Right cardiac atrium (tissue), 5 donors: ENCODE results near the gene RNF182. TPM values are rescaled to one million over a fixed set of nuclear protein-coding genes. Genes with fewer than 3 reads are reported as not detected.

Experiments used
- ATAC-seq, 2 donors: fragments of 200-7000 bp; cut with Tn5 transposase; one replicate each; pipeline versions ENCODE4 v1.8.0 to v1.9.1; 2020; ENCODE audit warnings: moderate library complexity in 2 of 2, mild to moderate bottlenecking in 1 of 2
- DNase-seq, 3 donors: peaks; one replicate each; pipeline ENCODE4 v3.0.0-alpha.2; 2020
- H3K27ac ChIP-seq: one replicate; pipeline ENCODE4 v1.5.1; 2013; ENCODE audit warnings: mild to moderate bottlenecking, low read length, control low read depth, moderate library complexity
- H3K27me3 ChIP-seq: one replicate; pipeline ENCODE4 v1.6.1; 2013; ENCODE audit not compliant: control insufficient read depth, insufficient read depth
- H3K4me1 ChIP-seq: one replicate; pipeline ENCODE4 v1.6.1; 2013; ENCODE audit warnings: low read length; ENCODE audit not compliant: control insufficient read depth, insufficient read depth
- H3K4me3 ChIP-seq: one replicate; pipeline ENCODE4 v1.5.1; 2013; ENCODE audit warnings: low read length, control low read depth
- H3K9me3 ChIP-seq: one replicate; pipeline ENCODE4 v1.6.1; 2013; ENCODE audit warnings: low read length; ENCODE audit not compliant: control insufficient read depth
- WGBS: extraction: QIAGEN DNeasy Blood & Tissue Kit; methylation state at CpG from one replicate; pipeline ENCODE4 v1.1.7; 2013; 5-methylcytosine and 5-hydroxymethylcytosine counted together
- intact Hi-C, 4 donors: fragments of 100-400 bp; cut with DNase I; formaldehyde crosslinking; loops; one replicate each; pipeline versions ENCODE4 v1.11.0 to v1.14.0; 2022 to 2023
- polyA plus RNA-seq: library from polyadenylated mRNA; stranded (reverse); fragments of 200-250 nt; gene quantifications from one replicate; pipeline ENCODE4 v1.2.3, GENCODE V29; 2013
- total RNA-seq, 4 donors: library from RNA; stranded (reverse); fragmentation: NEBNext Ultra II Directional; extraction: Animal tissue kit (Norgen Biotek cat#: 25700); gene quantifications; one replicate each; pipeline ENCODE4 v1.2.1, GENCODE V29; 2021
- donor health status: healthy with polysubstance abuse.
- donor health status: DM: no; HTN: yes; CAD: no.
- donor health status: DM: no; HTN: no; CAD: no.
- donor health status: DM: no; HTN: yes; CAD: no; lungs with severe emphysema.
- donor health status: DM: yes; HTN: yes; CAD: no.

The RNF182 gene
- total and polyA plus RNA-seq, 5 donors: 0.44 to 1.2 (median 0.52) TPM; not detected in 1

DNA sequence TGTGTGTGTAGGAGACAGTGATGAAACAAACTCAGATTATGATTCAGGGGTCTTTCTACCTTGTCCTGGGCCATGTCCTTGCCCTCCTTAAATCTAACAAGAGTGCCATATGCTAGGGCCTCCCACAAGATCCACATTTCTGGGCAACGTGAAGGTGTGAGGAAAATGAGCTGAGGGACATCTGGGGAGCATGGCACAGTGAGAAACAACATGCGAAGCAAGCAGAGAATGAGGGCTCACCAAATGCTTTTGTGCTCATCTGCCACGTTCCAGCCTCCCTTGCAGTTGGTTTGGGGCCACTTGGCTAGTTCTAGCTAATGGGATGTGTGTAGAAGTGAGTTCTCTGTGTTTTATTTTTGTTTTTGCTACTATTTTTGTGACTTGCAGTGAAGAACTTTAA lies 21.4 kb upstream of the RNF182 start:
- H3K4me3 ChIP-seq: no peak overlapping the region
- H3K9me3 ChIP-seq: no peaks in the 10 kb centered on the region
- H3K4me1 ChIP-seq: no peaks in the 10 kb centered on the region
- H3K27me3 ChIP-seq: no peaks in the 10 kb centered on the region
- no peak for ATAC-seq
- WGBS: 74% methylated on average over 3 of the region's 3 CpGs
- no peak for DNase-seq
- intact Hi-C loops: no loop called here
- no peak overlapping the region for H3K27ac ChIP-seq

- ATAC-seq (no peak), DNase-seq (no peak)
- no peaks in the 10 kb centered on the region for H3K4me1 ChIP-seq
- intact Hi-C loops: loop anchor here in 3 of 4 donors (5.0 kb wide), 3 partner anchors 140 to 240 kb away; no protein-coding TSS in a partner anchor
- H3K27ac ChIP-seq: no peak overlapping the region
- no peak overlapping the region for H3K4me3 ChIP-seq
- 76% methylated on average over 2 of the region's 2 CpGs for WGBS
- no peaks in the 10 kb centered on the region for H3K27me3 ChIP-seq
- no peaks in the 10 kb centered on the region for H3K9me3 ChIP-seq
These were observed 17.8 kb upstream of the RNF182 start for GRCh38 chr6:13907001-13907350.

DNA sequence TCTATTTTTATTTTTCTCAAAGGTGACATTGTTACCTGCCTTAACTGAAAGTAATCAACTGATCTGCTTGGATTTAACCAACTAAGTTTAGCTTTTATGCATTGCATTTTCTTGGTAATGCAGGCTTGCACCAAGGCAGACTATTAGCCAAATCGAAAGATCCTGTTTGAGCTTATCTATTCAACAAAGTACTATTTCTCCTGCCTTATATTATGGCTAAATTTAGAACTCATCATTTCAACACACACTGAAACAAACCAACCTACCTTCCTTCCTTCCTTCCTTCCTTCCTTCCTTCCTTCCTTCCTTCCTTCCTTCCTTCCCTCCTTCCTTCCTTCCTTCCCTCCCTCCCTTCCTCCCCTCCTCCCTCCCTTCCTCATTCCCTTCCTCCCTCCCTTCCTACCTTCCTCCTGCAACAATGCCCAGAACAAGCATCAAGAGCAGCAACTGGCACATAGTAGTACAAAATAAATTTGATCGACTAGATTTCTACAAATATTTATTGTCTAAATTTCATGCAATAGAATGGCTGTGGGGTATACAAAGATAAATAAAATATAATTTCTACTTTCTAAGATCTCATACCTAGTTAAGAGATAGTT lies 17.0 kb upstream of the RNF182 start:
- Histone ChIP-seq H3K4me1 (no peaks in the 10 kb centered on the region), H3K4me3 (no peak overlapping the region), H3K27me3 (no peaks in the 10 kb centered on the region), H3K9me3 (no peaks in the 10 kb centered on the region), H3K27ac (no peak overlapping the region)
- no peak for ATAC-seq
- WGBS: 55% methylated on average over 2 of the region's 2 CpGs
- intact Hi-C loops: loop anchor here in 3 of 4 donors (5.0 kb wide), 3 partner anchors 140 to 240 kb away; no protein-coding TSS in a partner anchor
- no peak for DNase-seq

GRCh38 chr6:13908955-13909381 lies 15.8 kb upstream of the RNF182 start:
- WGBS: under 1% methylated on average over 3 of the region's 3 CpGs
- H3K4me1 ChIP-seq: no peaks in the 10 kb centered on the region
- DNase-seq: peak in 2 of 3 donors; percentile 27 to 56
- no peak overlapping the region for H3K27ac ChIP-seq
- ATAC-seq: peak; percentile 60 to 64
- intact Hi-C loops: loop anchor here in 3 of 4 donors (5.0 kb wide), 3 partner anchors 138 to 238 kb away; no protein-coding TSS in a partner anchor
- H3K9me3 ChIP-seq: no peaks in the 10 kb centered on the region
- no peak overlapping the region for H3K4me3 ChIP-seq
- no peaks in the 10 kb centered on the region for H3K27me3 ChIP-seq

GRCh38 chr6:13910443-13910842 lies 14.3 kb upstream of the RNF182 start:
- intact Hi-C loops: loop anchor here in 1 of 4 donors (10.0 kb wide), 2 partner anchors 134 to 234 kb away; no protein-coding TSS in a partner anchor
- Histone ChIP-seq H3K9me3 (no peaks in the 10 kb centered on the region), H3K27ac (no peak overlapping the region), H3K4me3 (no peak overlapping the region), H3K4me1 (no peaks in the 10 kb centered on the region), H3K27me3 (no peaks in the 10 kb centered on the region)
- ATAC-seq: no peak
- 94% methylated on average over 2 of the region's 2 CpGs for WGBS
- DNase-seq: no peak

- no peak overlapping the region for H3K27ac ChIP-seq
- 83% methylated on average over 2 of the region's 2 CpGs for WGBS
- intact Hi-C loops: loop anchor here in 1 of 4 donors (10.0 kb wide), 2 partner anchors 133 to 233 kb away; no protein-coding TSS in a partner anchor
- H3K27me3 ChIP-seq: no peaks in the 10 kb centered on the region
- no peak overlapping the region for H3K4me3 ChIP-seq
- ATAC-seq (no peak), DNase-seq (no peak)
- H3K4me1 ChIP-seq: no peaks in the 10 kb centered on the region
- H3K9me3 ChIP-seq: no peaks in the 10 kb centered on the region
These were observed 13.4 kb upstream of the RNF182 start for GRCh38 chr6:13911337-13911736.

GRCh38 chr6:13913226-13914001 lies 11.3 kb upstream of the RNF182 start:
- Histone ChIP-seq H3K27me3 (no peaks in the 10 kb centered on the region), H3K9me3 (no peaks in the 10 kb centered on the region), H3K27ac (no peak overlapping the region), H3K4me3 (no peak overlapping the region), H3K4me1 (no peaks in the 10 kb centered on the region)
- intact Hi-C loops: loop anchor here in 1 of 4 donors (10.0 kb wide), 2 partner anchors 131 to 231 kb away; no protein-coding TSS in a partner anchor
- 66% methylated on average over 8 of the region's 8 CpGs for WGBS
- no peak for ATAC-seq
- no peak for DNase-seq

DNA sequence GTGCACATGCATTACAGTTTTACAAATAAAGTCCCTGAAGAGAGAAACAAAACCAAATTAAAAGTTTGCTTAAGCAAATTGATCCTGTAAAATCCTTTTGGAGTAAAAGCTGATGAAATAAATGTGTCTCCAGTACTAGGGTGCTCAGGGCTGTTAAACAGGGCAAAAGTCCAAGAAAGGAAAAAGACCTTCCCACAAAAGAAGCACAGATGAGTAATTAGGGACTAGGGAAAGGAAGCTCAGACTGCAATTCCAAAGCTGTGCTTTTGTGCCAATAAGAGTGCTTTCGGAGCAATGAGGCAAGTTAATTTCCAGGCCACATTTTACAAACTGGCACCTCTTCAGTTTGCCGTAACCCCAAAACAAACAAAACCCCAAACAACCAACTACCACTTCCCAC lies 10.4 kb upstream of the RNF182 start:
- Histone ChIP-seq H3K27me3 (no peaks in the 10 kb centered on the region), H3K9me3 (no peaks in the 10 kb centered on the region), H3K27ac (no peak overlapping the region), H3K4me1 (no peaks in the 10 kb centered on the region), H3K4me3 (no peak overlapping the region)
- DNase-seq (no peak), ATAC-seq (no peak)
- WGBS: 49% methylated on average over 2 of the region's 2 CpGs
- intact Hi-C loops: loop anchor here in 1 of 4 donors (10.0 kb wide), 2 partner anchors 130 to 230 kb away; no protein-coding TSS in a partner anchor

DNA sequence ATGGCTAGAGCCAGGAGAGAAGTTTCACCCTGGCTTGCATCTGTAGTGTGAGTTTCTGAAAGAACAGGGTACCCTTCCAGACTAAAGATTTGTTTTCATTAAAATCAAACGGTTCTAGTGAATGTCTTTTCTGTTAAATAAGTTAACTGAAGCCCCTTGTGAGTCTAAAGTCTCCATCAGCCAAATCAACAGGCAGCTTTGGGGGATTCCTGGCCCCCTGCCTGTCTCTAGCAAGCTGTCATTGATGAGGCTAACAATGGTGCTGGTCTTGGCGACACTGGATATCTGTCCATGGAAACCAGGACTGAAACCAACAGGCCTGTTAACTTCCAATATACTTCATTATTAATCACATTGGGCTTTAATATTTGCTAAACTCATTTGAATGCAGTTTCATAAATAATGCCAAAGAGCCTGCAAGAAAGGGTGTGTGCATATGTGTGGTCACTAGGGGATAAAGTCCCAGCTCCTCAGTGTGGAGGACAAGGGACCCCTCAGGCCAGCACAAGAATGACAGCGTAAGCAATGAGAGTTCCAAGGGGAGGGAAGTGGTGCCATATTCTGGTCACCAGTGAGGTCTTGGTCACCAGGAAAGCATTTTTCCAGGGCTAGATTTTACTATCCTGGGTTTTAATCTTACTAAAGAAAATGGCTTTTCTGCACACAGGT lies 9.1 kb upstream of the RNF182 start:
- intact Hi-C loops: loop anchor here in 1 of 4 donors (5.0 to 10.0 kb wide), 3 partner anchors 129 to 229 kb away; no protein-coding TSS in a partner anchor
- H3K9me3 ChIP-seq: no peaks in the 10 kb centered on the region
- no peak for DNase-seq
- WGBS: 86% methylated on average over 3 of the region's 3 CpGs
- no peak for ATAC-seq
- H3K4me1 ChIP-seq: no peaks in the 10 kb centered on the region
- H3K27ac ChIP-seq: no peak overlapping the region
- no peak overlapping the region for H3K4me3 ChIP-seq
- no peaks in the 10 kb centered on the region for H3K27me3 ChIP-seq

GRCh38 chr6:13916230-13916944 lies 8.4 kb upstream of the RNF182 start:
- WGBS: 72% methylated on average over 5 of the region's 5 CpGs
- no peak overlapping the region for H3K4me3 ChIP-seq
- H3K27ac ChIP-seq: no peak overlapping the region
- no peak for DNase-seq
- no peak for ATAC-seq
- H3K9me3 ChIP-seq: no peaks in the 10 kb centered on the region
- intact Hi-C loops: loop anchor here in 1 of 4 donors (5.0 to 10.0 kb wide), 3 partner anchors 128 to 228 kb away; no protein-coding TSS in a partner anchor
- no peaks in the 10 kb centered on the region for H3K4me1 ChIP-seq
- no peaks in the 10 kb centered on the region for H3K27me3 ChIP-seq
